Activated CD4-positive, alpha-beta memory T cell treated with anti-CD3 and anti-CD28 coated beads for 36 hours (primary cell): ENCODE measurements around the gene PDIK1L. TPM values are rescaled to one million over a fixed set of nuclear protein-coding genes. Genes with fewer than 3 reads are reported as not detected.
"Not testable (repeated sequence)": the region's sequence is repeated elsewhere in the genome, so short reads cannot be mapped to it uniquely, and the experiment has no call there.

Source experiments
- CTCF ChIA-PET: fragments of 350-600 bp; sonication (Branson Sonifier 250); formaldehyde crosslinking; loops from one replicate; lab custom pipeline; 2021; ENCODE audit warnings: antibody characterized with exemption, inconsistent platforms; lab: Charles Lee
- POLR2A ChIA-PET: fragments of 350-600 bp; sonication (Branson Sonifier 250); formaldehyde crosslinking; loops from one replicate; lab custom pipeline; 2021; ENCODE audit warnings: antibody characterized with exemption; lab: Charles Lee
- DNase-seq: peaks from one replicate; pipeline ENCODE4 v3.0.0-alpha.2; 2020
- H3K27ac Mint-ChIP-seq: one replicate; pipeline ENCODE4 v1.8.0; 2021; ENCODE audit warnings: mixed read lengths
- H3K27me3 Mint-ChIP-seq: one replicate; pipeline ENCODE4 v1.8.0; 2021; ENCODE audit warnings: mixed read lengths
- H3K36me3 Mint-ChIP-seq: one replicate; pipeline ENCODE4 v1.8.0; 2021; ENCODE audit warnings: mixed read lengths
- H3K4me1 Mint-ChIP-seq: one replicate; pipeline ENCODE4 v1.8.0; 2021; ENCODE audit warnings: low read depth, mixed read lengths
- H3K4me3 Mint-ChIP-seq: one replicate; pipeline ENCODE4 v1.8.0; 2021; ENCODE audit warnings: mild to moderate bottlenecking, mixed read lengths
- H3K9me3 Mint-ChIP-seq: one replicate; pipeline ENCODE4 v1.8.0; 2021; ENCODE audit warnings: mixed read lengths
- intact Hi-C: fragments of 100-400 bp; cut with micrococcal nuclease; formaldehyde crosslinking; loops from one replicate; pipeline ENCODE4 v1.15.1; 2023
- total RNA-seq, 2 experiments: library from RNA; stranded (reverse); gene quantifications; one replicate each; pipeline ENCODE4 v1.2.3, GENCODE V29; 2021

PDIK1L gene
- total RNA-seq, 2 experiments from 2014 or later = 14.9 to 15.2 TPM

GRCh38 chr1:26078286-26079177 lies 33.1 kb upstream of the PDIK1L start:
- no peaks in the 10 kb centered on the region for H3K36me3 Mint-ChIP-seq
- no peak for DNase-seq
- no peaks in the 10 kb centered on the region for H3K27me3 Mint-ChIP-seq
- H3K4me1 Mint-ChIP-seq = peaks cover 11% of the 10 kb centered on the region
- ChIA-PET CTCF (no interaction called here), POLR2A (no interaction called here)
- intact Hi-C loops = no loop called here
- no peaks in the 10 kb centered on the region for H3K9me3 Mint-ChIP-seq
- H3K4me3 Mint-ChIP-seq = no peak overlapping the region
- H3K27ac Mint-ChIP-seq = no peak overlapping the region

GRCh38 chr1:26079178-26079563 lies 32.5 kb upstream of the PDIK1L start:
- H3K9me3 Mint-ChIP-seq = no peaks in the 10 kb centered on the region
- intact Hi-C loops = no loop called here
- H3K27me3 Mint-ChIP-seq = peaks cover 5% of the 10 kb centered on the region
- H3K4me3 Mint-ChIP-seq = no peak overlapping the region
- ChIA-PET CTCF (no interaction called here), POLR2A (no interaction called here)
- no peaks in the 10 kb centered on the region for H3K36me3 Mint-ChIP-seq
- H3K27ac Mint-ChIP-seq = no peak overlapping the region
- H3K4me1 Mint-ChIP-seq = peaks cover 11% of the 10 kb centered on the region
- no peak for DNase-seq

- Mint-ChIP-seq H3K4me3 (no peak overlapping the region), H3K9me3 (no peaks in the 10 kb centered on the region), H3K36me3 (no peaks in the 10 kb centered on the region), H3K27me3 (peaks cover 12% of the 10 kb centered on the region), H3K4me1 (peaks cover 11% of the 10 kb centered on the region), H3K27ac (no peak overlapping the region)
- no peak for DNase-seq
- intact Hi-C loops = no loop called here
- ChIA-PET POLR2A (no interaction called here), CTCF (interaction anchor here (1.0 kb wide), 1 partner anchor 44 kb away, joined by 3 read pairs; no protein-coding TSS in a partner anchor)
Measured at GRCh38 chr1:26079960-26080814, 31.4 kb upstream of the PDIK1L start.

GRCh38 chr1:26081267-26082019 lies 30.2 kb upstream of the PDIK1L start:
- Mint-ChIP-seq H3K36me3 (no peaks in the 10 kb centered on the region), H3K4me3 (no peak overlapping the region), H3K4me1 (peaks cover 3% of the 10 kb centered on the region), H3K9me3 (no peaks in the 10 kb centered on the region), H3K27ac (no peak overlapping the region), H3K27me3 (peaks cover 14% of the 10 kb centered on the region)
- intact Hi-C loops = no loop called here
- POLR2A ChIA-PET = no interaction called here
- CTCF ChIA-PET = no interaction called here
- DNase-seq = no peak

- intact Hi-C loops = no loop called here
- peaks cover 3% of the 10 kb centered on the region for H3K4me1 Mint-ChIP-seq
- ChIA-PET CTCF (no interaction called here), POLR2A (no interaction called here)
- peaks cover 16% of the 10 kb centered on the region for H3K27me3 Mint-ChIP-seq
- H3K4me3 Mint-ChIP-seq = no peak overlapping the region
- H3K9me3 Mint-ChIP-seq = no peaks in the 10 kb centered on the region
- H3K27ac Mint-ChIP-seq = no peak overlapping the region
- DNase-seq = no peak
- no peaks in the 10 kb centered on the region for H3K36me3 Mint-ChIP-seq
Measured at GRCh38 chr1:26082020-26082350, 29.6 kb upstream of the PDIK1L start.

GRCh38 chr1:26083208-26083607 lies 28.4 kb upstream of the PDIK1L start:
- Mint-ChIP-seq H3K9me3 (no peaks in the 10 kb centered on the region), H3K4me1 (peaks cover 3% of the 10 kb centered on the region), H3K27ac (no peak overlapping the region), H3K27me3 (peaks cover 16% of the 10 kb centered on the region), H3K4me3 (no peak overlapping the region), H3K36me3 (no peaks in the 10 kb centered on the region)
- no peak for DNase-seq
- POLR2A ChIA-PET = no interaction called here
- CTCF ChIA-PET = no interaction called here
- intact Hi-C loops = no loop called here

- intact Hi-C loops = no loop called here
- Mint-ChIP-seq H3K9me3 (no peaks in the 10 kb centered on the region), H3K4me3 (no peak overlapping the region), H3K36me3 (no peaks in the 10 kb centered on the region), H3K27me3 (peaks cover 16% of the 10 kb centered on the region), H3K27ac (no peak overlapping the region), H3K4me1 (no peaks in the 10 kb centered on the region)
- CTCF ChIA-PET = interaction anchor here (2.1 kb wide), 1 partner anchor 60 kb away, joined by 6 read pairs; no protein-coding TSS in a partner anchor
- no peak for DNase-seq
- POLR2A ChIA-PET = no interaction called here
Measured at GRCh38 chr1:26084091-26084561, 27.5 kb upstream of the PDIK1L start.

GRCh38 chr1:26084844-26085243 lies 26.8 kb upstream of the PDIK1L start:
- CTCF ChIA-PET = interaction anchor here (1.0 to 2.1 kb wide), 2 partner anchors 60 to 85 kb away, joined by 4 to 6 read pairs; partner anchors contain the start of gene ZNF593
- no peaks in the 10 kb centered on the region for H3K4me1 Mint-ChIP-seq
- no peak overlapping the region for H3K4me3 Mint-ChIP-seq
- peaks cover 16% of the 10 kb centered on the region for H3K27me3 Mint-ChIP-seq
- H3K27ac Mint-ChIP-seq = no peak overlapping the region
- intact Hi-C loops = no loop called here
- POLR2A ChIA-PET = no interaction called here
- no peaks in the 10 kb centered on the region for H3K36me3 Mint-ChIP-seq
- no peak for DNase-seq
- no peaks in the 10 kb centered on the region for H3K9me3 Mint-ChIP-seq

- no peaks in the 10 kb centered on the region for H3K9me3 Mint-ChIP-seq
- intact Hi-C loops = no loop called here
- POLR2A ChIA-PET = no interaction called here
- no peak overlapping the region for H3K4me3 Mint-ChIP-seq
- no peaks in the 10 kb centered on the region for H3K4me1 Mint-ChIP-seq
- DNase-seq = no peak
- no peak overlapping the region for H3K27ac Mint-ChIP-seq
- H3K36me3 Mint-ChIP-seq = no peaks in the 10 kb centered on the region
- peaks cover 26% of the 10 kb centered on the region for H3K27me3 Mint-ChIP-seq
- CTCF ChIA-PET = no interaction called here
Measured at GRCh38 chr1:26089125-26089524, 22.5 kb upstream of the PDIK1L start.

GRCh38 chr1:26090893-26091292 lies 20.7 kb upstream of the PDIK1L start:
- no peaks in the 10 kb centered on the region for H3K4me1 Mint-ChIP-seq
- ChIA-PET CTCF (interaction anchor here (0.7 kb wide), 1 partner anchor 54 kb away, joined by 3 read pairs; no protein-coding TSS in a partner anchor), POLR2A (no interaction called here)
- H3K36me3 Mint-ChIP-seq = no peaks in the 10 kb centered on the region
- no peak overlapping the region for H3K4me3 Mint-ChIP-seq
- no peak overlapping the region for H3K27ac Mint-ChIP-seq
- H3K27me3 Mint-ChIP-seq = peaks cover 16% of the 10 kb centered on the region
- DNase-seq = no peak
- no peaks in the 10 kb centered on the region for H3K9me3 Mint-ChIP-seq
- intact Hi-C loops = no loop called here

GRCh38 chr1:26092422-26092821 lies 19.2 kb upstream of the PDIK1L start:
- Mint-ChIP-seq H3K9me3 (no peaks in the 10 kb centered on the region), H3K4me1 (no peaks in the 10 kb centered on the region), H3K27me3 (peaks cover 15% of the 10 kb centered on the region), H3K4me3 (no peak overlapping the region), H3K36me3 (no peaks in the 10 kb centered on the region), H3K27ac (no peak overlapping the region)
- ChIA-PET CTCF (no interaction called here), POLR2A (no interaction called here)
- DNase-seq = no peak
- intact Hi-C loops = no loop called here

GRCh38 chr1:26093569-26093968 lies 18.1 kb upstream of the PDIK1L start:
- H3K36me3 Mint-ChIP-seq, H3K27ac Mint-ChIP-seq, intact Hi-C loops, H3K4me1 Mint-ChIP-seq, H3K4me3 Mint-ChIP-seq, DNase-seq, POLR2A ChIA-PET, CTCF ChIA-PET, H3K9me3 Mint-ChIP-seq: not testable (repeated sequence)
- H3K27me3 Mint-ChIP-seq = peaks cover 15% of the 10 kb centered on the region
